HepG2 (cell line): ENCODE measurements around the gene GABRR2. TPM values are rescaled to one million over a fixed set of nuclear protein-coding genes. Genes with fewer than 3 reads are reported as not detected.

Source experiments
- ATAC-seq: fragments of 200-7000 bp; cut with Tn5 transposase; 3 replicates; pipeline ENCODE4 v1.9.1; 2020; ENCODE audit warnings: mild to moderate bottlenecking, moderate library complexity
- BruUV-seq: library from RNA; stranded (reverse); fragments of 400-500 nt; replicated peaks from 2 replicates; lab custom pipeline; 2021; lab: Mats Ljungman, UMichigan
- CTCF ChIA-PET: fragments of 300-600 bp; formaldehyde crosslinking; extraction: SDS; loops from one replicate; lab custom pipeline; 2021; ENCODE audit warnings: low total read pairs, inconsistent platforms, low intra/inter-chr PET ratio; lab: Yijun Ruan, JAX
- POLR2A ChIA-PET: fragments of 350-600 bp; sonication (Branson Sonifier 250); formaldehyde crosslinking; loops from one replicate; lab custom pipeline; 2020; ENCODE audit warnings: antibody characterized with exemption, inconsistent platforms; lab: Yijun Ruan, JAX
- DNase-seq: peaks from one replicate; pipeline ENCODE4 v3.0.0-alpha.2; 2015; ENCODE audit warnings: low spot score
- FAIRE-seq: peaks from 3 replicates; lab custom pipeline; 2011; peaks lifted over from hg19 to GRCh38; lab: Jason Lieb, UNC
- H2AFZ ChIP-seq: one replicate; pipeline ENCODE4 v1.6.1; 2011; ENCODE audit warnings: low read length, inconsistent platforms
- H3K27ac ChIP-seq: fragments of 300-600 bp; 3 replicates; pipeline ENCODE4 v1.8.0; 2011; ENCODE audit warnings: mixed run types, mild to moderate bottlenecking, mixed read lengths, low read length, inconsistent platforms; ENCODE audit not compliant: insufficient read depth; ENCODE audit errors: extremely low read length
- H3K27me3 ChIP-seq, 2 experiments: fragments of 200-600 bp in 1 of 2; 2 replicates in 1 of 2; 3 replicates in 1 of 2; pipeline versions ENCODE4 v1.6.0 to v1.8.0; 2011; ENCODE audit warnings: low read length in 2 of 2, mild to moderate bottlenecking in 2 of 2, moderate library complexity in 2 of 2, inconsistent platforms in 1 of 2; ENCODE audit not compliant: insufficient read depth in 2 of 2, control insufficient read depth in 1 of 2
- H3K36me3 ChIP-seq, 2 experiments: fragments of 200-600 bp in 1 of 2; replicated peaks in 1 of 2; 2 replicates in 1 of 2; 3 replicates in 1 of 2; pipeline versions ENCODE4 v1.5.1 to v1.8.0; 2011; ENCODE audit warnings: low read length in 2 of 2, inconsistent platforms in 1 of 2; ENCODE audit not compliant: insufficient read depth in 2 of 2, control insufficient read depth in 1 of 2
- H3K4me1 ChIP-seq: 2 replicates; pipeline ENCODE4 v1.5.1; 2012; ENCODE audit warnings: low read length, inconsistent platforms; ENCODE audit not compliant: insufficient read depth
- H3K4me2 ChIP-seq: 2 replicates; pipeline ENCODE4 v1.6.0; 2011; ENCODE audit warnings: low read depth, low read length, inconsistent platforms
- H3K4me3 ChIP-seq, 3 experiments: fragments of 200-600 bp in 1 of 3; sonication (generic), shearing (Covaris generic) in 1 of 3; replicated peaks in 1 of 3; 2 replicates each; pipeline ENCODE4 v1.5.1; 2011 to 2016; ENCODE audit warnings: low read length in 3 of 3, inconsistent platforms in 2 of 3, low read depth in 2 of 3, mild to moderate bottlenecking in 2 of 3, control low read depth in 1 of 3, mixed read lengths in 1 of 3; ENCODE audit not compliant: insufficient read depth in 1 of 3
- H3K79me2 ChIP-seq: one replicate; pipeline ENCODE4 v1.6.1; 2011; ENCODE audit warnings: low read length, inconsistent platforms; ENCODE audit not compliant: insufficient read depth
- H3K9ac ChIP-seq: 2 replicates; pipeline ENCODE4 v1.6.0; 2011; ENCODE audit warnings: mild to moderate bottlenecking, low read depth, low read length, inconsistent platforms; ENCODE audit not compliant: insufficient read depth
- H3K9me3 ChIP-seq: 2 replicates; pipeline ENCODE4 v1.5.1; 2012; ENCODE audit warnings: mild to moderate bottlenecking, low read length
- H4K20me1 ChIP-seq: 2 replicates; pipeline ENCODE4 v1.6.0; 2011; ENCODE audit warnings: inconsistent platforms, mild to moderate bottlenecking, low read length, moderate library complexity; ENCODE audit not compliant: insufficient read depth
- ETS1 ChIP-seq: sonication (generic); formaldehyde crosslinking; IDR thresholded peaks from 2 replicates; pipeline ENCODE4 v1.4.0; 2020; ENCODE audit warnings: missing genetic modification reagents
- ETV5 ChIP-seq: IDR thresholded peaks from 2 replicates; pipeline ENCODE4 v1.6.1; 2018; ENCODE audit warnings: missing biosample characterization, missing genetic modification reagents, inconsistent platforms, borderline replicate concordance
- JUNB ChIP-seq: sonication (generic); formaldehyde crosslinking; IDR thresholded peaks from 2 replicates; pipeline ENCODE4 v1.8.0; 2022; ENCODE audit warnings: missing genetic modification reagents, mild to moderate bottlenecking, borderline replicate concordance
- PHB2 ChIP-seq: fragments of 450-650 bp; IDR thresholded peaks from 2 replicates; pipeline ENCODE4 v1.6.1; 2018; ENCODE audit not compliant: partially characterized antibody
- SOX13 ChIP-seq, 3 experiments: fragments of 450-650 bp in 1 of 3; sonication (generic) in 1 of 3; formaldehyde crosslinking in 1 of 3; IDR thresholded peaks in 2 of 3; conservative IDR thresholded peaks in 1 of 3; 2 replicates each; pipeline versions ENCODE4 v1.5.0 to v1.6.1; 2016 to 2020; ENCODE audit warnings: antibody characterized with exemption in 1 of 3, mild to moderate bottlenecking in 1 of 3, missing compliant biosample characterization in 1 of 3, missing genetic modification reagents in 1 of 3, moderate library complexity in 1 of 3
- TARDBP ChIP-seq: sonication (generic); formaldehyde crosslinking; IDR thresholded peaks from 2 replicates; pipeline ENCODE4 v1.8.0; 2022; ENCODE audit warnings: mild to moderate bottlenecking, missing genetic modification reagents
- ZBTB26 ChIP-seq: IDR thresholded peaks from 2 replicates; pipeline ENCODE4 v1.6.1; 2016; ENCODE audit warnings: missing compliant biosample characterization, missing genetic modification reagents, borderline replicate concordance
- ZNF510 ChIP-seq: sonication (generic); formaldehyde crosslinking; IDR thresholded peaks from 2 replicates; pipeline ENCODE4 v1.4.0; 2020; ENCODE audit warnings: low read depth, mild to moderate bottlenecking, missing genetic modification reagents
- ZNF672 ChIP-seq: sonication (generic); formaldehyde crosslinking; IDR thresholded peaks from 2 replicates; pipeline ENCODE4 v1.8.1; 2022; ENCODE audit warnings: missing genetic modification reagents
- WGBS: methylation state at CpG from one replicate; pipeline ENCODE4 v1.1.6; 2017; ENCODE audit warnings: low lambda C conversion rate; 5-methylcytosine and 5-hydroxymethylcytosine counted together
- in situ Hi-C: cut with HindIII; loops from 2 replicates; pipeline ENCODE4 v1.10.0; 2017; ENCODE audit warnings: low pct_unique_long_range_greater_than_20kb; ENCODE audit not compliant: extremely low pct_ligation_motif_present
- intact Hi-C: fragments of 100-400 bp; cut with micrococcal nuclease; formaldehyde crosslinking; loops from one replicate; pipeline ENCODE4 v1.10.0; 2022; ENCODE audit not compliant: unreplicated experiment
- polyA plus RNA-seq, 8 experiments: library from polyadenylated mRNA; depleted of rRNA in 3 of 8; stranded (reverse) in 7 of 8; unstranded in 1 of 8; fragments of >200 nt; fragmentation: Illumina TruSeq in 4 of 8; extraction: Trizol in 4 of 8; gene quantifications; 2 replicates each; pipeline versions ENCODE4 v1.2.1 to v1.2.3, GENCODE V29; 2011 to 2016; ENCODE audit warnings: low read depth in 4 of 8, missing spikeins in 1 of 8, mixed read lengths in 1 of 8; ENCODE audit not compliant: insufficient read depth in 1 of 8
- total RNA-seq, 5 experiments: library from RNA; depleted of rRNA; stranded (reverse); fragments of >200 nt; fragmentation: Illumina TruSeq; extraction: Trizol; gene quantifications; 2 replicates each; pipeline ENCODE4 v1.2.3, GENCODE V29; 2016; ENCODE audit warnings: low read depth in 1 of 5
- TF ChIP-seq, protein P1 (sequence below): sonication (generic); formaldehyde crosslinking; IDR thresholded peaks from 2 replicates; pipeline ENCODE4 v1.4.0; 2020; ENCODE audit warnings: missing genetic modification reagents
- TF ChIP-seq, protein P2 (sequence below): sonication (generic); formaldehyde crosslinking; IDR thresholded peaks from 2 replicates; pipeline ENCODE4 v1.4.0; 2020; ENCODE audit warnings: mild to moderate bottlenecking, missing genetic modification reagents

GABRR2 gene
- total and polyA plus RNA-seq, 2 of the 13 experiments (the other 11 are each of a cell fraction or from before 2014, with no cell fraction given): 0.13 TPM; not detected in 1

DNA sequence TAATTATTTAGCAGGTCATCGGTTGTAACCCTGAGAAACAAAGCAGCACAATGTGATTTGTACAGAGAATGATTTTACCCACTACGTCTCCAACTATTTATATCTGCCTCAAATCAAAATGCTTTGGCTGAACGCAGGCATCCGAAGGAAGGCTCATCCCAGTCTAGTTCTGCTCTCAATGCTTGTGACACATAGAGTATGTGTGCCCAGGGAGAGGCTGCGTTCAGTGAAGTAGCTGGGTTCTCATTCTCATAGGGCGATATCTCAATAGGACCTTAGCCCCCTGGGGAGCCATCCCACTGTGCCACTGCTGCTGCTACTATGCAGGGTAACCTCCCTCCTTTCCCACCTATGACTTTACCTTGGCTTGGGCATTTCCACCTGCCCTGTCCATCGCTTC is 407 bp downstream of the GABRR2 start:
- no peak overlapping the region for H3K27ac ChIP-seq
- no peak overlapping the region for H3K9ac ChIP-seq
- ATAC-seq (no peak), FAIRE-seq (no peak), DNase-seq (no peak)
- no peaks in the 10 kb centered on the region for H3K9me3 ChIP-seq
- no peaks in the 10 kb centered on the region for H4K20me1 ChIP-seq
- 92% methylated on average over 7 of the region's 7 CpGs for WGBS
- no peaks in the 10 kb centered on the region for H3K79me2 ChIP-seq
- no peak overlapping the region for H3K4me3 ChIP-seq
- no TSS peak for BruUV-seq
- POLR2A ChIA-PET: no interaction called here
- H3K4me1 ChIP-seq: peaks cover 18% of the 10 kb centered on the region
- CTCF ChIA-PET: no interaction called here
- TF ChIP-seq PHB2 (no peak), ETV5 (CRISPR knock-in tag) (no peak), ETS1 (CRISPR knock-in tag) (no peak), SOX13 (IDR thresholded peaks at IDR 0.05) (no peak), SOX13 (CRISPR knock-in tag; conservative IDR thresholded peaks at IDR 0.05 in 1 of 2, IDR thresholded peaks at IDR 0.05 in 1 of 2) (no peak), ZNF510 (CRISPR knock-in tag) (no peak), ZNF672 (CRISPR knock-in tag) (no peak), TARDBP (no peak), JUNB (CRISPR knock-in tag) (no peak), ZBTB26 (CRISPR knock-in tag) (no peak)
- TF ChIP-seq, protein P1, sequence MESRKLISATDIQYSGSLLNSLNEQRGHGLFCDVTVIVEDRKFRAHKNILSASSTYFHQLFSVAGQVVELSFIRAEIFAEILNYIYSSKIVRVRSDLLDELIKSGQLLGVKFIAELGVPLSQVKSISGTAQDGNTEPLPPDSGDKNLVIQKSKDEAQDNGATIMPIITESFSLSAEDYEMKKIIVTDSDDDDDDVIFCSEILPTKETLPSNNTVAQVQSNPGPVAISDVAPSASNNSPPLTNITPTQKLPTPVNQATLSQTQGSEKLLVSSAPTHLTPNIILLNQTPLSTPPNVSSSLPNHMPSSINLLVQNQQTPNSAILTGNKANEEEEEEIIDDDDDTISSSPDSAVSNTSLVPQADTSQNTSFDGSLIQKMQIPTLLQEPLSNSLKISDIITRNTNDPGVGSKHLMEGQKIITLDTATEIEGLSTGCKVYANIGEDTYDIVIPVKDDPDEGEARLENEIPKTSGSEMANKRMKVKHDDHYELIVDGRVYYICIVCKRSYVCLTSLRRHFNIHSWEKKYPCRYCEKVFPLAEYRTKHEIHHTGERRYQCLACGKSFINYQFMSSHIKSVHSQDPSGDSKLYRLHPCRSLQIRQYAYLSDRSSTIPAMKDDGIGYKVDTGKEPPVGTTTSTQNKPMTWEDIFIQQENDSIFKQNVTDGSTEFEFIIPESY (CRISPR knock-in tag): no peak
- TF ChIP-seq, protein P2, sequence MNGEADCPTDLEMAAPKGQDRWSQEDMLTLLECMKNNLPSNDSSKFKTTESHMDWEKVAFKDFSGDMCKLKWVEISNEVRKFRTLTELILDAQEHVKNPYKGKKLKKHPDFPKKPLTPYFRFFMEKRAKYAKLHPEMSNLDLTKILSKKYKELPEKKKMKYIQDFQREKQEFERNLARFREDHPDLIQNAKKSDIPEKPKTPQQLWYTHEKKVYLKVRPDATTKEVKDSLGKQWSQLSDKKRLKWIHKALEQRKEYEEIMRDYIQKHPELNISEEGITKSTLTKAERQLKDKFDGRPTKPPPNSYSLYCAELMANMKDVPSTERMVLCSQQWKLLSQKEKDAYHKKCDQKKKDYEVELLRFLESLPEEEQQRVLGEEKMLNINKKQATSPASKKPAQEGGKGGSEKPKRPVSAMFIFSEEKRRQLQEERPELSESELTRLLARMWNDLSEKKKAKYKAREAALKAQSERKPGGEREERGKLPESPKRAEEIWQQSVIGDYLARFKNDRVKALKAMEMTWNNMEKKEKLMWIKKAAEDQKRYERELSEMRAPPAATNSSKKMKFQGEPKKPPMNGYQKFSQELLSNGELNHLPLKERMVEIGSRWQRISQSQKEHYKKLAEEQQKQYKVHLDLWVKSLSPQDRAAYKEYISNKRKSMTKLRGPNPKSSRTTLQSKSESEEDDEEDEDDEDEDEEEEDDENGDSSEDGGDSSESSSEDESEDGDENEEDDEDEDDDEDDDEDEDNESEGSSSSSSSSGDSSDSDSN: no peak
- intact Hi-C loops (no loop called here), in situ Hi-C loops (loop anchor here (5.0 kb wide), 1 partner anchor 58 kb away; no protein-coding TSS in a partner anchor)
- no peak overlapping the region for H3K4me2 ChIP-seq
- 0 out of 5 replicates have a peak, but pooled peaks cover 0 to 4% of the 10 kb centered on the region in 2 experiments for H3K27me3 ChIP-seq
- H3K36me3 ChIP-seq: no peaks in the 10 kb centered on the region
- no peak overlapping the region for H2AFZ ChIP-seq
